H1 (cell line): Measurements from ENCODE around the gene TAPBPL. TPM values are rescaled to one million over a fixed set of nuclear protein-coding genes. Genes with fewer than 3 reads are reported as not detected.

Experiments used
- CTCF ChIA-PET: fragments of 300-600 bp; sonication (Branson Sonifier 250); formaldehyde crosslinking; loops from one replicate; lab custom pipeline; 2021; ENCODE audit not compliant: partially characterized antibody; lab: Charles Lee
- POLR2A ChIA-PET: fragments of 300-600 bp; sonication (Branson Sonifier 250); formaldehyde crosslinking; loops from one replicate; lab custom pipeline; 2021; ENCODE audit warnings: inconsistent platforms; ENCODE audit not compliant: partially characterized antibody; lab: Charles Lee
- DNase-seq, 2 experiments: peaks; one replicate each; pipeline versions ENCODE4 v3.0.0 to v3.0.0-alpha.2; 2010 to 2022; ENCODE audit warnings: low spot score in 2 of 2, low read depth in 1 of 2, mixed read lengths in 1 of 2
- FAIRE-seq: peaks from 2 replicates; lab custom pipeline; 2011; peaks lifted over from hg19 to GRCh38; lab: Jason Lieb, UNC
- H2AFZ ChIP-seq: 2 replicates; pipeline ENCODE4 v1.8.1; 2012; ENCODE audit warnings: low read length, inconsistent platforms
- H2AK5ac ChIP-seq: 2 replicates; pipeline ENCODE4 v1.6.1; 2013; ENCODE audit warnings: low read depth, low read length
- H2BK120ac ChIP-seq: replicated peaks from 2 replicates; pipeline ENCODE3; 2013; ENCODE audit warnings: low read depth, low read length, inconsistent platforms
- H2BK12ac ChIP-seq: 2 replicates; pipeline ENCODE4 v1.6.1; 2013; ENCODE audit warnings: low read depth, low read length
- H2BK15ac ChIP-seq: 2 replicates; pipeline ENCODE4 v1.6.1; 2013; ENCODE audit warnings: low read length
- H2BK20ac ChIP-seq: 2 replicates; pipeline ENCODE4 v1.6.1; 2013; ENCODE audit warnings: low read length
- H2BK5ac ChIP-seq: 2 replicates; pipeline ENCODE4 v1.6.1; 2013; ENCODE audit warnings: low read depth, low read length
- H3K14ac ChIP-seq: 2 replicates; pipeline ENCODE4 v1.6.1; 2013; ENCODE audit warnings: inconsistent platforms; ENCODE audit not compliant: insufficient read length
- H3K18ac ChIP-seq: 2 replicates; pipeline ENCODE4 v1.6.1; 2013; ENCODE audit warnings: low read length; ENCODE audit errors: extremely low read depth
- H3K23ac ChIP-seq: 2 replicates; pipeline ENCODE4 v1.6.1; 2013; ENCODE audit warnings: inconsistent platforms; ENCODE audit not compliant: insufficient read length
- H3K23me2 ChIP-seq: 2 replicates; pipeline ENCODE4 v1.6.1; 2013; ENCODE audit warnings: low read depth, low read length
- H3K27ac ChIP-seq: 2 replicates; pipeline ENCODE4 v1.6.1; 2011; ENCODE audit warnings: low read depth, low read length, inconsistent platforms
- H3K27me3 ChIP-seq, 4 experiments: replicated peaks in 1 of 4; 1 replicate in 1 of 4; 2 replicates in 3 of 4; pipeline versions ENCODE4 v1.6.1 to v1.8.1; 2011 to 2013; ENCODE audit warnings: low read length in 3 of 4, mild to moderate bottlenecking in 3 of 4, inconsistent platforms in 2 of 4, mixed read lengths in 2 of 4, moderate library complexity in 1 of 4; ENCODE audit not compliant: control insufficient read depth in 3 of 4, insufficient read depth in 3 of 4; ENCODE audit errors: extremely low read depth in 1 of 4
- H3K36me3 ChIP-seq, 4 experiments: 2 replicates each; pipeline versions ENCODE4 v1.6.1 to v1.8.1; 2011 to 2013; ENCODE audit warnings: mild to moderate bottlenecking in 4 of 4, low read length in 3 of 4, moderate library complexity in 2 of 4, control low read depth in 1 of 4, inconsistent platforms in 1 of 4; ENCODE audit not compliant: insufficient read depth in 4 of 4, control insufficient read depth in 2 of 4
- H3K4ac ChIP-seq: replicated peaks from 2 replicates; pipeline ENCODE3; 2013; ENCODE audit warnings: low read length, low read depth, mixed read lengths, inconsistent platforms; ENCODE audit not compliant: insufficient read length
- H3K4me1 ChIP-seq, 4 experiments: replicated peaks in 1 of 4; 1 replicate in 1 of 4; 2 replicates in 3 of 4; pipeline versions ENCODE4 v1.6.1 to v1.8.1; 2011 to 2013; ENCODE audit warnings: low read length in 3 of 4, inconsistent platforms in 2 of 4, mixed read lengths in 1 of 4; ENCODE audit not compliant: insufficient read depth in 4 of 4, control insufficient read depth in 3 of 4
- H3K4me2 ChIP-seq, 2 experiments: 2 replicates each; pipeline versions ENCODE4 v1.6.1 to v1.8.1; 2011 to 2013; ENCODE audit warnings: low read depth in 2 of 2, low read length in 2 of 2, control low read depth in 1 of 2, inconsistent platforms in 1 of 2, mild to moderate bottlenecking in 1 of 2; ENCODE audit not compliant: insufficient read depth in 1 of 2
- H3K4me3 ChIP-seq, 4 experiments: fragments of 200-600, 300-600 bp in 1 of 4; sonication (generic), shearing (Covaris generic), sonication (Bioruptor Twin) in 1 of 4; 2 replicates each; pipeline versions ENCODE4 v1.5.1 to v1.8.1; 2011 to 2016; ENCODE audit warnings: low read length in 4 of 4, low read depth in 3 of 4, control low read depth in 2 of 4, inconsistent platforms in 2 of 4, mild to moderate bottlenecking in 2 of 4, mixed read lengths in 1 of 4, moderate library complexity in 1 of 4; ENCODE audit not compliant: insufficient read depth in 2 of 4; ENCODE audit errors: extremely low read depth in 1 of 4
- H3K56ac ChIP-seq: replicated peaks from 2 replicates; pipeline ENCODE3; 2013; ENCODE audit warnings: low read depth, mild to moderate bottlenecking, mixed read lengths, low read length, inconsistent platforms; ENCODE audit not compliant: insufficient read length
- H3K79me1 ChIP-seq: 2 replicates; pipeline ENCODE4 v1.6.1; 2013; ENCODE audit warnings: low read depth, low read length, control low read depth
- H3K79me2 ChIP-seq, 2 experiments: 2 replicates each; pipeline versions ENCODE4 v1.6.1 to v1.8.1; 2012 to 2013; ENCODE audit warnings: low read length in 2 of 2, mild to moderate bottlenecking in 2 of 2, inconsistent platforms in 1 of 2; ENCODE audit not compliant: insufficient read depth in 2 of 2, control insufficient read depth in 1 of 2
- H3K9ac ChIP-seq, 4 experiments: replicated peaks in 1 of 4; 1 replicate in 1 of 4; 2 replicates in 3 of 4; pipeline versions ENCODE4 v1.6.1 to v1.8.1; 2011 to 2013; ENCODE audit warnings: low read depth in 3 of 4, low read length in 3 of 4, control low read depth in 2 of 4, mild to moderate bottlenecking in 2 of 4, moderate library complexity in 2 of 4, inconsistent platforms in 1 of 4; ENCODE audit errors: extremely low read depth in 1 of 4
- H3K9me3 ChIP-seq, 2 experiments: 2 replicates each; pipeline versions ENCODE4 v1.6.1 to v1.8.1; 2012 to 2013; ENCODE audit warnings: mild to moderate bottlenecking in 2 of 2, moderate library complexity in 2 of 2, control low read depth in 1 of 2, inconsistent platforms in 1 of 2, low read depth in 1 of 2, low read length in 1 of 2, mixed read lengths in 1 of 2; ENCODE audit not compliant: insufficient read depth in 2 of 2
- H4K20me1 ChIP-seq, 2 experiments: replicated peaks in 1 of 2; 2 replicates each; pipeline versions ENCODE3 to v1.8.1; 2011 to 2013; ENCODE audit warnings: inconsistent platforms in 2 of 2, low read length in 2 of 2, mild to moderate bottlenecking in 1 of 2; ENCODE audit not compliant: insufficient read depth in 2 of 2, control insufficient read depth in 1 of 2
- H4K5ac ChIP-seq: 2 replicates; pipeline ENCODE4 v1.6.1; 2013; ENCODE audit warnings: low read length, low read depth, mixed read lengths, inconsistent platforms; ENCODE audit not compliant: insufficient read length
- H4K8ac ChIP-seq: 2 replicates; pipeline ENCODE4 v1.8.0; 2013; ENCODE audit warnings: mild to moderate bottlenecking, moderate library complexity, low read length, inconsistent platforms; ENCODE audit not compliant: insufficient read depth; ENCODE audit errors: extremely low read depth
- H4K91ac ChIP-seq: replicated peaks from 2 replicates; pipeline ENCODE3; 2013; ENCODE audit warnings: low read length, mixed read lengths, inconsistent platforms; ENCODE audit not compliant: insufficient read length
- EZH2 ChIP-seq: fragments of 200-600 bp; sonication (generic); IDR thresholded peaks from 2 replicates; pipeline ENCODE4 v1.7.1; 2012; ENCODE audit warnings: low read depth, mild to moderate bottlenecking, moderate library complexity, low read length, inconsistent platforms; ENCODE audit not compliant: severe bottlenecking
- HDAC6 ChIP-seq: IDR thresholded peaks from one replicate; pipeline ENCODE4 v1.7.1; 2012; ENCODE audit warnings: low read depth, mild to moderate bottlenecking, inconsistent platforms, low read length, moderate library complexity
- TCF12 ChIP-seq: IDR thresholded peaks from 2 replicates; pipeline ENCODE4 v1.6.1; 2011; ENCODE audit warnings: low read depth, mild to moderate bottlenecking, low read length
- WGBS, 2 experiments: shearing (Covaris generic) in 1 of 2; methylation state at CpG; one replicate each; pipeline versions ENCODE4 v1.1.6 to v1.1.7; 2013 to 2015; ENCODE audit warnings: low lambda C conversion rate in 2 of 2, mixed read lengths in 2 of 2, inconsistent platforms in 1 of 2, low coverage in 1 of 2, missing lambda C conversion rate in 1 of 2; ENCODE audit not compliant: insufficient replicate concordance in 2 of 2, insufficient coverage in 1 of 2, insufficient read length in 1 of 2; ENCODE audit errors: extremely low coverage in 1 of 2, missing lambda C conversion rate in 1 of 2; 5-methylcytosine and 5-hydroxymethylcytosine counted together
- polyA plus RNA-seq, 7 experiments: library from polyadenylated mRNA; depleted of rRNA in 3 of 7; stranded (reverse) in 5 of 7; unstranded in 2 of 7; fragments of >200 nt in 5 of 7; fragments of 200-250 nt in 2 of 7; gene quantifications; 1 replicate in 5 of 7; 2 replicates in 1 of 7; 4 replicates in 1 of 7; pipeline versions ENCODE4 v1.2.1 to v1.2.3, GENCODE V29; 2011 to 2013; ENCODE audit warnings: missing spikeins in 2 of 7, mixed read lengths in 2 of 7
- total RNA-seq: library from RNA; stranded (reverse); fragmentation: NEBNext Ultra II Directional; extraction: Animal tissue kit (Norgen Biotek cat#: 25700); gene quantifications from 2 replicates; pipeline ENCODE4 v1.2.1, GENCODE V29; 2021

TAPBPL gene
- total and polyA plus RNA-seq, 2 of the 8 experiments (the other 6 are each of a cell fraction or from before 2014, with no cell fraction given) = 0.61 to 1.5 TPM

DNA sequence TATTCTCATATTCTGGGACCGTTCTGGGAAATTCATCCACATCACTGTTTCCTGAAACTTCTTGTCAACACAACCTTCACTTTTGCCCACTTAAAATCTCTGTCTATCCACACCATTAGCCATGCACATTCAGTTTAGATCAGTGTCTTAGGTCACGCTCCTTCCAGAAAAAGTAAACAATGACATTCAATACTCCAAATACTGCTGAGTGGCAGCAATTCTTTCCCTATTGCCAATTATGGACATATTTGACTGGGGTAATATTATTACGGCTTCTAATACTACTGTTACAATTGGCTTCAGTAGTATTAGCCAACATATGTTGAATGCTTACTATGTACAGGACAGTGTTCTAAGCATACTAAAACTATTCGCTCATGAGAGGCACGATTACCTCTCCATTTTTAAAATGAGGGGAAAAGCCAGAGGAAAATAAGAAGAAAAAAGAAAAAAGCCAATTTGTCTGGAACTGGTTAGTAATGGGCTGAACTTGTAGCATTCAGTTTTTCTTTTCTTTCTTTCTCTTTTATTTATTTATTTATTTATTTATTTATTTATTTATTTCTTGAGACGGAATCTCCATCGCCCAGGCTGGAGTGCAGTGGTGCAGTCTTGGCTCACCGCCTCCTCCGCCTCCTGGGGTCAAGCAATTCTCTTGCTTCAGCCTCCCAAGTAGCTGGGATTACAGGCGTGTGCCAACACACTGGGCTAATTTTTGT lies 44.4 kb upstream of the TAPBPL start:
- Histone ChIP-seq H4K5ac (no peak overlapping the region), H3K4ac (no peak overlapping the region), H3K23me2 (no peaks in the 10 kb centered on the region), H4K8ac (no peak overlapping the region), H4K91ac (no peak overlapping the region), H3K56ac (no peak overlapping the region), H3K4me2 (no peak overlapping the region), H3K23ac (no peak overlapping the region), H3K14ac (no peak overlapping the region), H3K18ac (no peak overlapping the region), H3K36me3 (no peaks in the 10 kb centered on the region), H2BK15ac (no peak overlapping the region), H2AK5ac (no peak overlapping the region), H2BK20ac (no peak overlapping the region), H2AFZ (no peak overlapping the region), H3K79me1 (no peaks in the 10 kb centered on the region), H3K4me1 (no peaks in the 10 kb centered on the region), H3K9ac (no peak overlapping the region), H3K27me3 (no peaks in the 10 kb centered on the region), H3K4me3 (no peak overlapping the region), H2BK120ac (no peak overlapping the region), H4K20me1 (no peaks in the 10 kb centered on the region), H3K79me2 (no peaks in the 10 kb centered on the region), H3K27ac (no peak overlapping the region), H2BK12ac (no peak overlapping the region), H3K9me3 (no peaks in the 10 kb centered on the region), H2BK5ac (no peak overlapping the region)
- FAIRE-seq (no peak), DNase-seq (no peak)
- POLR2A ChIA-PET = interaction anchor here (1.0 to 1.7 kb wide), 2 partner anchors 24 to 128 kb away, joined by 3 read pairs; partner anchors contain the start of gene LTBR
- WGBS, 2 experiments = 92% methylated on average over 10 of the region's 10 CpGs; no CpG with 5 or more reads in 1 of the 2 experiments
- TF ChIP-seq HDAC6 (no peak), EZH2 (no peak), TCF12 (no peak)
- CTCF ChIA-PET = no interaction called here
